OCI-LY1 (cell line): ENCODE data around the gene FNIP2.

Source experiments
- H2AFZ ChIP-seq: fragments of 200-600 bp; sonication (generic), shearing (Covaris generic); 2 replicates; pipeline ENCODE4 v1.6.0; 2014; ENCODE audit warnings: antibody characterized with exemption, mild to moderate bottlenecking, low read length
- H3F3A ChIP-seq: fragments of 200-600 bp; sonication (generic), shearing (Covaris generic); 2 replicates; pipeline ENCODE4 v1.6.0; 2014; ENCODE audit warnings: mild to moderate bottlenecking, antibody characterized with exemption, low read length, moderate library complexity; ENCODE audit not compliant: insufficient read depth
- H3K27ac ChIP-seq: fragments of 200-600 bp; sonication (generic); 2 replicates; pipeline ENCODE4 v1.5.1; 2014; ENCODE audit warnings: low read length, mixed run types, mild to moderate bottlenecking, low read depth; ENCODE audit not compliant: poor library complexity, severe bottlenecking
- H3K27me3 ChIP-seq: fragments of 200-600 bp; sonication (generic); 2 replicates; pipeline ENCODE4 v1.6.0; 2014; ENCODE audit warnings: antibody characterized with exemption, mild to moderate bottlenecking, low read length, moderate library complexity; ENCODE audit not compliant: insufficient read depth
- H3K36me3 ChIP-seq: fragments of 200-600 bp; sonication (generic); 2 replicates; pipeline ENCODE4 v1.6.1; 2014; ENCODE audit warnings: mild to moderate bottlenecking, antibody characterized with exemption, low read length, moderate library complexity, mixed read lengths; ENCODE audit not compliant: insufficient read depth
- H3K4me1 ChIP-seq: fragments of 200-600 bp; sonication (generic); 2 replicates; pipeline ENCODE4 v1.5.1; 2014; ENCODE audit warnings: mild to moderate bottlenecking, low read length, moderate library complexity; ENCODE audit not compliant: insufficient read depth, severe bottlenecking
- H3K4me2 ChIP-seq: fragments of 200-600 bp; sonication (generic), shearing (Covaris generic); 2 replicates; pipeline ENCODE4 v1.6.1; 2014; ENCODE audit warnings: low read length
- H3K4me3 ChIP-seq: fragments of 200-600 bp; sonication (generic); 2 replicates; pipeline ENCODE4 v1.5.1; 2014; ENCODE audit warnings: low read length, low read depth, mild to moderate bottlenecking, mixed read lengths; ENCODE audit not compliant: poor library complexity, severe bottlenecking
- H3K79me2 ChIP-seq: fragments of 200-600 bp; shearing (Covaris generic); 2 replicates; pipeline ENCODE4 v1.6.1; 2016; ENCODE audit warnings: mixed run types, low read length, mixed read lengths; ENCODE audit not compliant: insufficient read depth
- H3K9ac ChIP-seq: fragments of 200-600 bp; sonication (generic), shearing (Covaris generic); 2 replicates; pipeline ENCODE4 v1.6.1; 2014; ENCODE audit warnings: mild to moderate bottlenecking, low read length, mixed read lengths
- H3K9me2 ChIP-seq: fragments of 200-600 bp; sonication (generic), shearing (Covaris generic); 2 replicates; pipeline ENCODE4 v1.6.1; 2014; ENCODE audit warnings: low read depth, mild to moderate bottlenecking, low read length, mixed read lengths
- H3K9me3 ChIP-seq: fragments of 200-600 bp; shearing (Covaris generic); 2 replicates; pipeline ENCODE4 v1.6.1; 2014; ENCODE audit warnings: low read length, mixed read lengths
- H4K20me1 ChIP-seq: fragments of 200-600 bp; sonication (generic), shearing (Covaris generic); 2 replicates; pipeline ENCODE4 v1.6.0; 2016; ENCODE audit warnings: mild to moderate bottlenecking, low read length; ENCODE audit not compliant: insufficient read depth
- CTCF ChIP-seq: fragments of 200-600 bp; sonication (generic), shearing (Covaris generic); IDR thresholded peaks from 2 replicates; pipeline ENCODE4 v1.5.1; 2017; ENCODE audit warnings: mild to moderate bottlenecking, antibody characterized with exemption, low read length, moderate library complexity, mixed read lengths
- EZH2 ChIP-seq: fragments of 200-600 bp; sonication (generic), shearing (Covaris generic); IDR thresholded peaks from 2 replicates; pipeline ENCODE4 v1.8.0; 2017; ENCODE audit warnings: borderline replicate concordance, mixed run types, mild to moderate bottlenecking, antibody characterized with exemption, low read length, moderate library complexity, mixed read lengths

Gene FNIP2

GRCh38 chr4:158782551-158783360, 13.9 kb downstream of the FNIP2 start:
- no peak overlapping the region for H3K27ac ChIP-seq
- no peak overlapping the region for H2AFZ ChIP-seq
- H3K4me1 ChIP-seq = peaks cover 3% of the 10 kb centered on the region
- H3K9ac ChIP-seq = no peak overlapping the region
- no peak overlapping the region for H3K4me3 ChIP-seq
- no peaks in the 10 kb centered on the region for H3K27me3 ChIP-seq
- TF ChIP-seq CTCF (no peak), EZH2 (no peak)
- no peaks in the 10 kb centered on the region for H3F3A ChIP-seq
- H3K9me2 ChIP-seq = no peaks in the 10 kb centered on the region
- no peak overlapping the region for H3K4me2 ChIP-seq
- no peaks in the 10 kb centered on the region for H3K79me2 ChIP-seq
- no peaks in the 10 kb centered on the region for H3K9me3 ChIP-seq
- no peaks in the 10 kb centered on the region for H3K36me3 ChIP-seq
- H4K20me1 ChIP-seq = no peaks in the 10 kb centered on the region

- TF ChIP-seq CTCF = no peak
- no peak for TF ChIP-seq EZH2
- no peaks in the 10 kb centered on the region for H4K20me1 ChIP-seq
- H3K9ac ChIP-seq = no peak overlapping the region
- no peaks in the 10 kb centered on the region for H3F3A ChIP-seq
- H3K9me3 ChIP-seq = no peaks in the 10 kb centered on the region
- H3K36me3 ChIP-seq = no peaks in the 10 kb centered on the region
- H3K4me2 ChIP-seq = no peak overlapping the region
- H2AFZ ChIP-seq = no peak overlapping the region
- H3K4me3 ChIP-seq = no peak overlapping the region
- H3K4me1 ChIP-seq = no peaks in the 10 kb centered on the region
- H3K79me2 ChIP-seq = no peaks in the 10 kb centered on the region
- no peak overlapping the region for H3K27ac ChIP-seq
- H3K9me2 ChIP-seq = no peaks in the 10 kb centered on the region
- no peaks in the 10 kb centered on the region for H3K27me3 ChIP-seq
These were observed 15.0 kb downstream of the FNIP2 start for GRCh38 chr4:158783785-158784184.

GRCh38 chr4:158785718-158786117, 16.9 kb downstream of the FNIP2 start:
- H3K9me3 ChIP-seq = no peaks in the 10 kb centered on the region
- H3K4me3 ChIP-seq = no peak overlapping the region
- no peak overlapping the region for H2AFZ ChIP-seq
- H3K79me2 ChIP-seq = no peaks in the 10 kb centered on the region
- H4K20me1 ChIP-seq = no peaks in the 10 kb centered on the region
- no peaks in the 10 kb centered on the region for H3K27me3 ChIP-seq
- H3K9ac ChIP-seq = no peak overlapping the region
- no peak overlapping the region for H3K27ac ChIP-seq
- H3K4me2 ChIP-seq = no peak overlapping the region
- no peak for TF ChIP-seq EZH2
- no peak for TF ChIP-seq CTCF
- H3K9me2 ChIP-seq = no peaks in the 10 kb centered on the region
- H3K4me1 ChIP-seq = no peaks in the 10 kb centered on the region
- no peaks in the 10 kb centered on the region for H3F3A ChIP-seq
- H3K36me3 ChIP-seq = no peaks in the 10 kb centered on the region
